ENCODE results near the gene GSTO2. TPM values are rescaled to one million over a fixed set of nuclear protein-coding genes. Genes with fewer than 3 reads are reported as not detected.

Gene GSTO2
- total RNA-seq, 4 donors from 2014 or later = 0.12 to 1.4 (median 0.54) TPM

DNA sequence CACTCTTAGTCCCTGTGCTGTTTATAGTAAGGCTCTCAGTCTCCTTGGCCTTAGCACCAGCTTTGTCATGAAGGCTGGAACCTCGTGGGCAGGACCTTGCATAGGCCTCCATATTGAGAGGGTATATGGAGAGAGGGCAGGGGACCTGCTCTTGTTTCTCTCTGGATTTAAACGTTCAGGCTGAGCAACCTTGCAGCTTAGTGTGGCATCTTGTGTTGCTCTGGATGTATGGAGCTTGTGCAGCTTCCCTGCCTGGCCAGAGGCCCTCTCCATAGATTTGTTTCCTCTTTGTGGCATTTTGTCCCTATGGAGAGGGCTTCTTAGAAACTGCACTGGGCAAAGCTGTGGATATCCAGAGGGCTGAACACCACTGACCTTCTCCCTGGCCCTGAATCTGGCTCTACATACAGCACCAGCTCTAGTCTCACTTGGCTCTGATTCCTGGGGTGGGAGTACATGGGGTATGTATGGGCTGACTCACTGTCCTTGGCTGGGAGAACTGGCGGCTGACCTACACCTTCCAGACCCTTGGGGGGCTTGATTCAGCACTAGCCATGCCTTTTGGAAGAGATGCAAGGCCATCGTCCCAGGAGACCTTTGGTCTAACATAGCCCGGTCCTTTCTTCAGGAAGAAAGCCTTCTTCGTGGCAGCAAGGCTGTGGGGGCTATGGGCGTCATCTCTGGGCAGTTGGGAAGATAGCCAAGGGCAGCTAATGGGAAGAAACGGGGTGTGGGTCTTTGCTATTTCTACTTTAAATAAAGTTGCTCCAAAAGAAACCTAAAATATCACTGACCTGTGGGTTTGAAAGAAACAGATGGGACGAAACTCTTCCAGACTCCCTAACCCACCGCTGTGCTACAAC lies 38.8 kb downstream of the GSTO2 start:
- ATAC-seq (ENCODE audit: low FRiP score) (no peak), DNase-seq (ENCODE audit: low spot score) (peak; percentile 16)

DNA sequence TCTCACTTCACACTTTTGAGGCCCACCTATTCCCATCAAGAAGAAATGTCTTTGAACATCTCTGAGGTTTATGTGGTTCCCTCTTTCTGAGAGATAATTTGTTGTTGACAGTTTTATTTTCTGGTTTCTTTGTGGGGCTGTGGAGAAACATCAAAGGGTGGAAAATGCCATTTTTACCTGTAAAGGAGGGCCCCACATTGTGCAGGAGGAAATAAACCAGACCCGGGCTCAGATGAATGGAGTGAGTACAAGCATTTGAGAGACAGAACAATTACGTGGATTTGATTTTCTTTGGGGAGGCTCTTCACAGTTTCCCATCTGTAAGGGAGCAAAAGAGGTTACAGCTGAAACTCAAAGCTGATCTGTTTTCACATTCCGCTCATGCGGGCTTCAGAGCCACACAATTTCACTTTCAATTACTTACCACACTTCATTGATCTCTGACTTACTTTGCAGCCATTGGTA lies 39.5 kb downstream of the GSTO2 start:
- DNase-seq (ENCODE audit: low spot score) = peak; percentile 7
- TF ChIP-seq, protein P1, sequence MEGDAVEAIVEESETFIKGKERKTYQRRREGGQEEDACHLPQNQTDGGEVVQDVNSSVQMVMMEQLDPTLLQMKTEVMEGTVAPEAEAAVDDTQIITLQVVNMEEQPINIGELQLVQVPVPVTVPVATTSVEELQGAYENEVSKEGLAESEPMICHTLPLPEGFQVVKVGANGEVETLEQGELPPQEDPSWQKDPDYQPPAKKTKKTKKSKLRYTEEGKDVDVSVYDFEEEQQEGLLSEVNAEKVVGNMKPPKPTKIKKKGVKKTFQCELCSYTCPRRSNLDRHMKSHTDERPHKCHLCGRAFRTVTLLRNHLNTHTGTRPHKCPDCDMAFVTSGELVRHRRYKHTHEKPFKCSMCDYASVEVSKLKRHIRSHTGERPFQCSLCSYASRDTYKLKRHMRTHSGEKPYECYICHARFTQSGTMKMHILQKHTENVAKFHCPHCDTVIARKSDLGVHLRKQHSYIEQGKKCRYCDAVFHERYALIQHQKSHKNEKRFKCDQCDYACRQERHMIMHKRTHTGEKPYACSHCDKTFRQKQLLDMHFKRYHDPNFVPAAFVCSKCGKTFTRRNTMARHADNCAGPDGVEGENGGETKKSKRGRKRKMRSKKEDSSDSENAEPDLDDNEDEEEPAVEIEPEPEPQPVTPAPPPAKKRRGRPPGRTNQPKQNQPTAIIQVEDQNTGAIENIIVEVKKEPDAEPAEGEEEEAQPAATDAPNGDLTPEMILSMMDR (IDR thresholded peaks at IDR 0.05) = no peak
- ATAC-seq (ENCODE audit: low FRiP score) = no peak

More for the DNA sequence above, 38.8 kb downstream of the GSTO2 start:
- TF ChIP-seq, protein P1 (IDR thresholded peaks at IDR 0.05) = no peak

DNA sequence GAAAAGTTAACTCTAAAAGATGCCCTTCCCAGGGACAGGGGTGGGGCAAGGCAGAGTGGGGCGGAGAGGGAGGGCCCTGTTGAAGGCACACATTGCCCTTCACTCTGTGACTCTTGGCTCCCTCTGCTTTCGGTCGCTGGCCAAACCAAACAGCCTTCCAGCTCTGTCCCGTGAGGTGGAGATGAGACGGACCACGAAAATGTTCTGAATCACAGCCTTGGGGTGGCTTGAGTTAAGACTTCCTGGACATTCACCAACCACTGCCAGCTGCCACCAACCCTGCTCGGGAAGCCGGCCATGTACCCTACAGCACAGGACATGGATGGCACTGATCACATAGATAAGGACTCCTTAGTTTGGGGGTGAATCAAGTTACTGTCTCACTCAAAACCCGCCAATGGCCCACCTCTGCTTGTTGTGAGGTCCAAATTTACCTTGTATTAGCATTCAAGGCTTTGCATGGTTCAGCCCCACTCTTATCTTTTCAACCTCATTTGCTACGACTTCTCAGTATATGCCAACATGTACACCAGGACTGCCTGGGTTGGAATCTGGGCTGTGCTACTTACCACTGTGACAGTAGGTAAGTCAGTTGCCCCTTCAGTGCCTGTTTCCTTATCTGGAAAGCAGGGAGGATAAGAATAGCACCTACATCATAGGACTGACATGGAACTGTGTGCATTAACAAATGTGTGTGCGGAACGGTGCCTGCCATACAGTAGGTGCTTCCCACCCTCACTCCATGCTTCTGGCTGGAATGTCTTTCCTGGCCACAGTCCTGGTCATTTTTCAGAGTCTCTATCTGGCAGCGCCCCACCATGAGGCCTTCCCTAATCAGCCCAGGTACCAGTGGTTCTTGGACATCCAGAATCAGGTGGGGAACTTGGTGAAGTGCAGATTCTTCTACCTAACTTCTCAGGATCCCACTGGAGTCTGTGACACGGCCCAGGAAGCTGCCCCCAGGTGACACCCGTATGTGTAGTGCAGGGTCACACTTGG lies 41.3 kb downstream of the GSTO2 start:
- TF ChIP-seq, protein P1 (IDR thresholded peaks at IDR 0.05) = no peak

DNA sequence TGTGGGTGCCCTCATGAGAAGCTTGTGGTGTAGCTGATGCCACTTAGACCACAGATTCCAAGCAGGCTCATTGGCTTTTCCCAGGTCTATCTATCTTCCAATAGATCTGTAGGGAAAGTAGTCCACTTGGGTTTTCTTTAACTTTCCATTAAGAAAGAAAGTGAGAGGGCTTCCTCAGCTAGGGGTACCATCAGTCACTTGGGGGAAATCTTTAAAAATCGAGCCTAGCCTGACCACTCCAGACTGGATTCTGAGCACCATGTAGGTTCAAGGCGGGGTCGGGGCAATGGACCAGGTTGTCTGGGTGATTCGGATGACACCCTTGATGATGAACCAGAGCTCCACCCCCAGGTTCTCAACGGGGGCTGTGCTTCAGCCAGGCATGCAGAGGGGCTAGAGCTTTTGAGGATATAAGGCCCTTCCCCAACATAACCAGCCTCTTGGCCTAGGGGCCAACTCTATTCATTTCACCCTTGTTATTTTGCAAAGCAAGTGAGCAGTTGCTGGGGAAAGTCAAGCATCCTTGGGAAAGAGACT lies 42.3 kb downstream of the GSTO2 start:
- no peak for DNase-seq (ENCODE audit: low spot score)
- ATAC-seq (ENCODE audit: low FRiP score) = no peak
- TF ChIP-seq, protein P1 (IDR thresholded peaks at IDR 0.05) = no peak

More for the DNA sequence above, 41.3 kb downstream of the GSTO2 start:
- DNase-seq (ENCODE audit: low spot score) (peak; percentile 25), ATAC-seq (ENCODE audit: low FRiP score) (no peak)

DNA sequence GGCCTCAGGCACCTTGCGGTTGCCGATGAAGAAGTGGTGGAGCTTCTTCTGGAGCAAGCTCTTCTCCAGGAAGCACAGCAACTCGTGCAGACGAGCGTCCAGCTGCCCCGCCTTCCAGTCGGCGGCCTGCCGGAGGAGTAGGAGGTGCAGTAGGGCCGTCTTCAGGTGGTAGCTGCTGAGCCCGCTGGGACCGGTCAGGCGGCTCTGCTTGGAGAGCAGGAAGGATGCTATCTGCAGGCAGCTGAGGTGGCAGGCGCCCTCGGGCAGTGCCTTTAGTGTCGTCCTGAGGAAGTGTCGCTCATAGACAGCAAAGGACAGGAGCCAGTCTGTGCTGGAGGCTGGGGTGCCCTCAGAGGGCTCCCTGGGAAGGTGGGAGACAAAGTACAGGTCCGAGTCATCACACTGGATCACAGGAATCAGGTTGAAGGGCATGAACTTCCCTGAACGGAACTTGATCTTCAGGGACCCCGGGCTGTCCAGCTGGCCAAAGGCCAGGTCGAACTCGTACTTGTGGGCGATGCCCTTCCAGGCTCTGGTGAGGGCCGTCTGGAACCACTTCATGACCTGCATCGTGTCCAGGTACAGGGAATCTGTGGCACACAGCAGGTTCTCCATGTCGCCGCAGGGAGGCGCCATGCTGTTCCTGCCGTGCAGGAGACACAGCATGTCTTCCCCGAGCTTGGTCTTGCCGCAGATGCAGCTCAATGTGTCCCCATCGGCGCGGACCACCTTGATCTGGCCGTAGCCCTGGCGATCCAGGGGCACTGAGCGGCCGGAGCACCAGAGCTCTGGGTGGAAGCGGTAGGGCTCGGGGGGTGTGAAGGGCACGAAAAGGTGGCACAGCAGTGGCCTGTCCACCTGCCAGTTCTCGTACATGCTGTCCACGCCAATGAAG lies 45.9 kb downstream of the GSTO2 start:
- TF ChIP-seq, protein P1 (IDR thresholded peaks at IDR 0.05) = no peak
- DNase-seq (ENCODE audit: low spot score) (no peak), ATAC-seq (ENCODE audit: low FRiP score) (no peak)

DNA sequence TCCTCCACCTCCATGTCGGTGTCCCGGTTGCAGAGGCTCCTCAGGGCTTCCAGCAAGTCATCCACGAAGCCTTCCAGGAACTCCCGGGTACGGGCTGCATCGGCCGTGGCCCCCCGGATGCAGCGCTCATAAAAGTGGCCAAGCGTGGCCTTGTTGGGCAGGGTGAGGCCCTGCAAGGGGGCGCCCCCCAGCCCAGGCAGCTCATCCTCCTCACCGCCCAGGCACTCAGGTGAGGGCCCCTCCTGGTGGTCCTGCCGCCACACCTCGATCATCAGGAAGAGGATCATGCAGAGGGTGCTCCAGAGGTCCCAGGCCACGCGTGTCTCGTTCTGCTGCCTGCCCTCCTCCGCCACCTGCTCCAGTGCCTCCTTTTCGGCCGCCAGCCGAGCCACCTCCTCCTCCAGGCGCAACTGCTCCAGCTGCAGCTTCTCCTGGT lies 46.5 kb downstream of the GSTO2 start:
- DNase-seq (ENCODE audit: low spot score) (no peak), ATAC-seq (ENCODE audit: low FRiP score) (no peak)
- TF ChIP-seq, protein P1 (IDR thresholded peaks at IDR 0.05) = no peak

Data from omental fat pad (tissue), 4 donors.